ENCODE measurements around the gene SIN3A.
"Not testable (repeated sequence)": the region's sequence is repeated elsewhere in the genome, so short reads cannot be mapped to it uniquely, and the experiment has no call there.

Gene SIN3A

DNA sequence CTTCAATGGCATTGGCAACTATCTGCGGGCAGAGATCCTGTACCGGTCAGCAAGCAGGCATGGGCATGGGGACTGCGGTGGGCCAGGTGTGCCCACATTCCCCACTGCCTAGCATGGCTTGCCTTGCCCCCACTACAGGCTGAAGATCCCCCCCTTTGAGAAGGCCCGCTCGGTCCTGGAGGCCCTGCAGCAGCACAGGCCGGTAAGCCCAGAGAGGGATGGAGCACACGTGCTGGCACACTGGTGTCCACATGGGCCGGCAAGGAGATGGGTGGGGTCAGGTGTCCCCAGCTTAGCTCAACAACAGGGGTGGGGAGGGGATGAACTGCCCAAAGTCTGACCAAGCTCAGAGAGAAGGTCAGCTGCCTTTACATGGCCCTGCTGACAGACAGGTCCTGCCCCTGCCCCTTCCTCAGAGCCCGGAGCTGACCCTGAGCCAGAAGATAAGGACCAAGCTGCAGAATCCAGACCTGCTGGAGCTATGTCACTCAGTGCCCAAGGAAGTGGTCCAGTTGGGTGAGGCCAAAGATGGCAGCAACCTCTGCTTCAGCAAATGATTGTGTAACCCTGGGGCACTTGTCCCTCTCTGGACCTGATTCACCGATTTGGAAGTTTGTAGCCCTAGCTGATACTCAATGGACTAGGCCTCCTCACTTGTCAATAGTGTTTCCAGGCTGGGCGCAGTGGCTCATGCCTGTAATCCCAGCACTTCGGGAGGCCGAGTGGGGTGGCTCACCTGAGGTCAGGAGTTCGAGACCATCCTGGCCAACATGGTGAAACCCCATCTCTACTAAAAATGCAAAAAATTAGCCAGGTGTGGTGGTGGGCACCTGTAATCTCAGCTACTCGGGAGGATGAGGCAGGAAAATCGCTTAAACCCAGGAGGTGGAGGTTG, 99.1 kb downstream of the SIN3A start:
- no peak for DNase-seq

DNA sequence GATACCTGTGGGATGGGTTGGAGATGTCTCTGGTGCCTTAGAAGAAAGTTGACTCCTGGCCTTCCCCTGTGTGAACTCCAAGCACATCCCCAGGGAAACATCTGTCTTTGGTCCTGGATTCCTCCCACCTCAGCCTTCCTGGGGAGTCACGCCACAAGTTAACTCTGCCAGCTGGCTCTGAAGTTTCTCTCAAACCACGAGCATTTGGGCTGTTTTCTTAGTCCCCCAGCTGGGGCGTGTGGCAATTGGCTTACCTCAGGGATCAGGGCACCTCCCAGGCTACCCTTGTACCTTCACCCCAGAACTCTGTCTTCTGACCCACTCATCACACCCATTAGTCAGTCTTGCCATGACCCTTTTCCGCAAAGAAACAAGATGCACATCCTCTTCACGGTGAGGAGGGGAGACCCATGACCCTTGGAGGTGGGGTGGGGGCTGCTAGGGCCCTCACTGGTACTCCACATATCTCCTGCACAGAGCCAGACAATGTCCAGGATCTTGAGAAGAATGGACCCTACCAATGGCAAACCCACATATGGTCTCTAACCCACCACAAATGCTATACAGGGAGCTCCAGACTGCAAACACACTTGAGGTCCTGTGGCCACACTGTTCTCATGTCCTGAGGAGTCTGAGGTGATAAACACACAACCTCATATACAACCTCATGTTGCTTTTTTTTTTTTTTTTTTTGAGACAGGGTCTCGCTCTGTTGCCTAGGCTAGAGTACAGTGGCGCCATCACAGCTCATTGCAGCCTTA, 100.7 kb downstream of the SIN3A start:
- no peak for DNase-seq

DNA sequence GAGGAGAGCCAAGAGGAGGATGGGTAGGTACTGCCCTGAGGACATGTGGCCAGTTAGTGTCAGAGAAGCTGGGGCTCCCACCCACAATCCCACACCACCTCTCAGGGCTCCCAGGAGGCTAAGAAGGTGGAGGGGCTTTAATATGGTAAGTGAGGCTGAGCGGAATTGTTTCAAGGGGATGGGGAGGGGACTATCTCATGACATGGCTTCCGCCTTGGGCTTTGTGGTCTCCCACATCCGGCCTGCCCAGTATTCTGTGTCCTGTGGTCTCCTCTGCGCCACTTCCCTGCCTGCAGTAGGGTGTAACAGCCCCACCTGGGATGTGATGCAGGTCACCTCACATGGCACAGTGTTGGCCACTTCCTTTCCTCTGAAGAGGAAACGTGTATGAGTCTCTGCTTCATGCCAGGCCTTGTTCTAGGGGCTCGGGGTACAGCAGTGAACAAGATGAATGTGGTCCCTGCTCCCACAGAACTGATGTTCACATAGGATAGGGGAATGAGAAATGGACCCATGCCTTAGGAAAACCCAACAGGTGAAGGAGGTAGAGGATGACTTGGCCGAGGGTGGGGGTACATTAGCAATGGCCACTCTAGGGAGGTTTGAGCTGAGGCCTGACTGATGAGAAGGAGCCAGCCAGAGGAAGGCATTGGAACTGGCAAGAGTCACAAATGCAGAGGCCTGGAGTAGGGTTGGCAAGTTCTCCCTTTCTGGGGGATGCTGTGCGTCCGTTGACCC, 101.5 kb downstream of the SIN3A start:
- no peak for DNase-seq

DNA sequence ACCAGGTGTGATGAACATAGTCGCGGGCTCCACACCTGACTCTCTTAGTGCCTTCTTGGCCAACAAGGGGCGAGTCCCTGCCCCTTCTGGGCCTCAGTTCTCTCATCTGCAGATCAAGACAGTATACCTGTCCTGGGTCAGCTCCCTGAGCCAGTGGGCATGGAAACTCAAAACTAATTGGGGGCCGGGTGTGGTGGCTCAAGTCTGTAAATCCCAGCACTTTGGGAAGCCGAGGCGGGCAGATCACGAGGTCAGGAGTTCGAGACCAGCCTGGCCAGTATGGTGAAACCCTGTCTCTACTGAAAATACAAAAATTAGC, 102.2 kb downstream of the SIN3A start:
- not testable (repeated sequence) for DNase-seq

DNA sequence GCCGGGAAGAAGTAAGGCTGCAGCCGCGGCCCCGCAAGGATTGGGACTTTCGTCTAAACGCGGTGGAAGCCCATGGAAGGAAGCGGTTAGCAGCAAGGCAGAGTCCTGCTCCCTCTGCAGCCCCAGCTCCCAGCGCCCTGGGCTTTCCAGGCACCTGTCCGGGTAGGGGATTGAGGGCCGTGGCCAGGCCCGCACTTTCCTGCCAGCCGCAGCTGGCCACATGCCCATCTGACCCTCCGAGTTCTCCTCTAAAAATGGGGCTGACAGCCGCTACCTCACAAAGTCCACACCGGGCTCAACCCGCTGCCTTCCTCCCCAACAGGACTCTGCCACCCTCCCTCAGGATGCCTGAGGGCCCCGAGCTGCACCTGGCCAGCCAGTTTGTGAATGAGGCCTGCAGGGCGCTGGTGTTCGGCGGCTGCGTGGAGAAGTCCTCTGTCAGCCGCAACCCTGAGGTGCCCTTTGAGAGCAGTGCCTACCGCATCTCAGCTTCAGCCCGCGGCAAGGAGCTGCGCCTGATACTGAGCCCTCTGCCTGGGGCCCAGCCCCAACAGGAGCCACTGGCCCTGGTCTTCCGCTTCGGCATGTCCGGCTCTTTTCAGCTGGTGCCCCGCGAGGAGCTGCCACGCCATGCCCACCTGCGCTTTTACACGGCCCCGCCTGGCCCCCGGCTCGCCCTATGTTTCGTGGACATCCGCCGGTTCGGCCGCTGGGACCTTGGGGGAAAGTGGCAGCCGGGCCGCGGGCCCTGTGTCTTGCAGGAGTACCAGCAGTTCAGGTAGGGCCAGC, 102.7 kb downstream of the SIN3A start:
- DNase-seq = no peak

DNA sequence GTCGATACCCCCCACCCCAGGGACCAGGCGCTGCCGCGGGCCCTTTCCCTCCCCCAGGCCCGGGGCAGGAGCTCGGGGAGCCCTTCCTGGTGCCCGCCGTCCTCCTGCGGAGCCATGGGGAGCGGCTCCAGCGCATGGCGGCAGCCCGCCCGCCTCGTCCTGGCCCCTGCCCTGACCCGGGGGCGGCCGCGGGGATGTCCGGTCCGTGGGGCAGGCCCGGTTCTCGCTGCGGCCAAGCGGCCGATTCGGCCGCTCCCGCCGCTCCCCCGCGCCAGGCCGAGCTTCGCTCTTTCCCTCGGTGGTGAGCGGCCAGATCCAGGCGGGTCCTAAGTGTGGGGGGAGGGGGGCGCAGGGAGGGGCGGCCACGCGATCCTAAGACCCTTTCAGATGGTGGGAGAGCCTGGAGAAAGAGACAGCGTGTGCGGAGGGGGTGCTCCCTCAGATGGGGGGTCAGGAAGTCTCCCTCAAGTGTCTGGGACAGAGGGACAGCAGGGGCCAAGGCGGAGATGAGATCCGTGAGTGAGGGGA, 103.4 kb downstream of the SIN3A start:
- DNase-seq = no peak

DNA sequence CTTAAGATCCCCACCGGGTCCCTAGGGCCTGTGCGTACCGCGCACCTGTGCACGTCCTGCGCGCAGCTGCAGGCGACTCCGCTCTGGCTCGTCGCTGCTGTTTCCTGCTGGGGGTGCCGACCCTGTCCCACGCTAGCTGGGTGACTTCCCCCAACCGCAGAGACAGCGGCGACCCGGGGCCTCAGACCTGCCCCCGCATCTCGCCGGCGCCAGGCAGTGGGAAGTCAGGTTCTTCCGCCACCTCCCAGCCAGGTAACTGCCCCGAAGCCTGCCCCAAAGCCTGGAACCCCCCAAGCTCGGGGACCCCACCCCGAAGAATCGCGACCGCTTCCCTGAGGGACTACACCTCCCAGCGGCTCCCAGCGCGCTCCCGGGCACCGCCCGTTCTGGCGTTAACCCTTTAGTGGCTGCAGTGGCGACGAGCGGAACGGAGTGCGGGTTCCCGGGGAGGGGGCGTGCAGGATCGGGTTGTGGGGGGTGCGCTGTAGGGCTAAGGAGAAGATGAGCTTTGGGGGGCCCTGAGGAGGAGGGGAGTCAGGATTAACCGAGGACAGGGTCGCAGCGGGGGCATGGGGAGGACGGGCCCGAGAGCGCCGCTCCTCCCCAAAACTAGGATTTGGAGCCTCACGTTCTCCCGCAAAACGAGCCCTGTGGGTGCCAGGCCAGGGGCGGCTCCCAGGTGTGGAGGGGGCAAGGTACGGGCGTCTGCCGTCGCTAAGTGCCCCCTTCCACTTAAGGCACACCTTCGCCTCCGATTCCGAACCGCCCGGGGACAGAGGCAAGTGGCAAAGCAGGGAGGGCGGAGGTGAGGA, 104.1 kb downstream of the SIN3A start:
- DNase-seq = no peak

DNA sequence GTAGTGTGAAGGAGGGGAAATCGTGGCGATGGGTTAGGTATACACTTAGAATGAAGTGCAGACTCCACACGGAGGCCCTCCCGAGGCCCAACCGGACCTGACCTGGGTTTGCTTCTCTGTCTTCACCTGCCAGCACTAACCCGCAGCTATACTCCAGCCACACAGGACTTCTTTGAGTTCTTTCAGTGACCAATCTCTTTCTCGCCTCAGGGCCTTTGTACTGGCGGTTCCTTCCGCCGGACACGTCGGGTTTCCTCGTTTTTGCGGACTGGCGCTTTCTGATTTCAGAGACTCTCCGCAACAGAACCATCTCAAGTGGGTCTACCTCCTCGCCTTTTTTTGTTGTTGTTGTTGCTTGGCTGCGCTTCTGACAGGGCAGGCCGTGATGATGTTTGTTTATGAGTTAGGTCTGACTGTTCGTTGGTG, 104.7 kb downstream of the SIN3A start, which contains the start of gene NEIL1:
Gene NEIL1, plus strand, starts transcription at position 244 of the 426 bp plus-strand sequence. CDS start 1,867 bp downstream, outside the sequence.
- DNase-seq = no peak

DNA sequence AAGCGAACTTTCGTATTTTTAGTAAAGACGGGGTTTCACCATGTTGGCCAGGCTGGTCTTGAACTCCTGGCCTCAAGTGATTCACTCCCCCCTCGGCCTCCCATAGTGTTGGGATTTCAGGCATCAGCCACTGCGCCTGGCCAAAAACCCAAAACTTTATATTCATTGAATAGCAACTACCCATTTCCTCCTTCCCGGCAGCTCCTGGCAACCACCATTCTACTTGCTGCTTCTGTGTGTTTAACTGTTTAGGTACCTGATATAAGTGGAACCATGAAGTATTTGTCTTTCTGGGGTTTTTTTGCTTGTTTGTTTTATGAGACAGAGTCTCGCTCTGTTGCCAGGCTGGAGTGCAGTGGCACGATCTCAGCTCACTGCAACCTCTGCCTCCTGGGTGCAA, 107.5 kb downstream of the SIN3A start:
- DNase-seq = not testable (repeated sequence)

DNA sequence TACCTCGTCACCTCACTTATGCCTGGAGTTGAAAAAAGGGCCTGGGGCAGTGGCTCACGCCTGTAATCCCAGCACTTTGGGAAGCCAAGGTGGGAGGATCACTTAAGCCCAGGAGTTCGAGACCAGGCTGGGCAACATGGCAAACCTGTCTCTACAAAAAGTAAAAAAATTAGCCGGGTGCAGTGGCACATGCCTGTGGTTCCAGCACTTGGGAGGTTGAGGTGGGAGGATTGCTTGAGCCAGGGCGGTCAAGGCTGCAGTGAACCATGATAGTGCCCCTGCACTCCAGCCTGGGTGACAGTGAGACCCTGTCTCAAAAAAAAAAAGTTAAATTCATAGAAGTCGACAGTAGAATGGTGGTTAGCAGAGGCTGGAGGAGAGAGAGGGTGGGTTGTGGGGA, 109.3 kb downstream of the SIN3A start:
- no peak for DNase-seq

DNA sequence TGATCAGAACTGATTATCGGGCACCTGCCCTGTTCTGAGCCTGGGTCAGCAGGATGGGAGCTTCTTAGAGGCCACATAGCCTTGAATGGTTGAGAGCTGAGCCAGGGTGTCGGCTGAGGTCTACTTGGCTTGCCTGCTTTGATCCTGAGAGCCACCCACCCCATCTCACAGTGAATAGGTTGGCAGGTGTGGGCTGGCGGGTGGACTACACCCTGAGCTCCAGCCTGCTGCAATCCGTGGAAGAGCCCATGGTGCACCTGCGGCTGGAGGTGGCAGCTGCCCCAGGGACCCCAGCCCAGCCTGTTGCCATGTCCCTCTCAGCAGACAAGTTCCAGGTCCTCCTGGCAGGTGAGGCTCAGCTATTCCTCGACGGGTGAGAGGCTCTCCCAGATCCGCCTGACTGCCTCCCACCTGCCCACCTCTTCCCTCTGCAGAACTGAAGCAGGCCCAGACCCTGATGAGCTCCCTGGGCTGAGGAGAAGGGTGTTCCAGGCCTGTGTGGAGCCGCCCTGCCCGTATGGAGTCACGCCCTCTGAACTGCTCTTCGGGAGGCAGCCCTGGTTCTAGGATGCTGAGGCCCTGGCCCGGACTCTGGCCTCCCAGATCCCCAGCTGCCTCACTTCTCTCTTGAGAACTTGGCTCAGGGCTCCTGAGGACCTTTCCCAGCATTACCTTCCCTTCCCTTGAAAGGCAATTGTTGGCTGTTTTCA, 111.8 kb downstream of the SIN3A start:
- DNase-seq = no peak

DNA sequence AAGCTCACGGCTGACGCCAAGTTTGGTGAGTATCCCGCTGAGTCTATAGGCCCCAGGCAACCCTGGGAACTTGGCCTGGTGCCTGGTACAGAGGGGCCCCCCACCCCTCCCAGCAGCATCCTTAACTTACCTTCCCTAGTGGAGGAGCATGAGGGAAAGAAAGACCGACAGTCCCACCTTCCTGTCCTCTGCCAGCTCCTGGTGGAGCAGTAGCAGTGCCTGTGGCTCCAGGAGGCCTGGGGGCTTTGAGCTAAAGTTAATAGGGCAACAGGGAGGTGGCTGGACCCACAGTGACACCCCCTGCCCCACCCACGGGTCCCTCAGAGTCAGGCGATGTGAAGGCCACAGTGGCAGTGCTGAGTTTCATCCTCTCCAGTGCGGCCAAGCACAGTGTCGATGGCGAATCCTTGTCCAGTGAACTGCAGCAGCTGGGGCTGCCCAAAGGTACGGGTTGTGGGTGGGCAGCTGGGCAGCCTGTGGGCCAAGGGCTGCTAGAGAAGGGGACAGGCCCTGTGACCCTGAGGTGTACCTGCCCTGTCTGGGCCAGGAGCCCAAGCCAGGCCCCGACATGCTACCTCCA, 112.7 kb downstream of the SIN3A start:
- DNase-seq = no peak

DNA sequence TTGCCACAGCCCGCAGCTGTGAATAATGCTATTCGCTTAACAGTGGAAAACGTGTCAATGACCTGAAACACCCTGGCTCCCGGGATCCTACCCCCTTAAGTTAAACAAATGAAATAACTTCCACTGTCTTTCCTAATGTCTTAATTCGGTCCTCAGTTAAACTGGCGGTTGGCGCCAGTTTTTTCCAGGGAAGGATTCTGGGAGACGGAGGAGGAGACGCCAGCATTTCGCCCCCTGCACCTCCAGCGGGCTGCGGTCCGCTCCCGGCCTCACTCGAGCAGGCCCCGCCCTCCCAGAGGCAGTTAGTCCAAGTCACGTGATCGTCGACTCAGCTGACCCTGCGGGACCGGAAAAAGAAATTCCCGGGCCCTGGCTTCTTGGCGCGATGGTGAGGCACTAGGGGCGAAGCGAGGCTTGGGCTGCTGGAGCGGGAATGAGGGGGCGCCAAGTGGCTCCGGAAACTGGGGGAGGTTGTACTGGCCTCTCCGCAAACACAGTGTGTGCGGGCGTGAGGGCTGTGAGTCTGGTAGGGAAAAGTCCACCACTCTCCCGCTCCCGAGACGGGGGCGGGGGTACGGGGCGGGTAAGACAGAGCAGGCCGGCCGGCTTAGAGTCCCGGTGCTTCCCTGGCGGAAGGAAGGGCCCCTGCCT, 115.7 kb downstream of the SIN3A start, which contains the start of gene COMMD4:
Gene COMMD4, plus strand, starts transcription at position 359 of the 651 bp plus-strand sequence. Its CDS starts 27 bp downstream, at position 386.
- DNase-seq = peak; percentile 99

DNA sequence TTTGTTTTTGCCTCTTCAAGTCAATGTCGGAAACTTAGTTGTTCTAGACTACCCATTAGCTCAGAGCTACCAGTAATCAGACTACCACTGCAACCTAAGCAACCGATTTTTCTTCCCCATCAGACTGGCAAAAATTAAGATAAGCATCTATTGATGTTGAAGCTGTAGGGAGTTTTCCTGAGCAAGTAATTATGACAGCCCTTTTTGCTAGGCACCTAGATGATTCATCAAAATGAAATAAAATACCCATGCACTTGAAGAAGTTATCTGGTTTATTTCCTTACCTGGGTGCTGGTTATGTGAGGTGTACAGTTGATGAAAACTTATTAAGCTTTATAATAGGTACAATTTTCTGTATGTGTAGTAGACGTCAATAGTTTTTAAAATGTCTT, 116.2 kb downstream of the SIN3A start:
- DNase-seq = no peak

DNA sequence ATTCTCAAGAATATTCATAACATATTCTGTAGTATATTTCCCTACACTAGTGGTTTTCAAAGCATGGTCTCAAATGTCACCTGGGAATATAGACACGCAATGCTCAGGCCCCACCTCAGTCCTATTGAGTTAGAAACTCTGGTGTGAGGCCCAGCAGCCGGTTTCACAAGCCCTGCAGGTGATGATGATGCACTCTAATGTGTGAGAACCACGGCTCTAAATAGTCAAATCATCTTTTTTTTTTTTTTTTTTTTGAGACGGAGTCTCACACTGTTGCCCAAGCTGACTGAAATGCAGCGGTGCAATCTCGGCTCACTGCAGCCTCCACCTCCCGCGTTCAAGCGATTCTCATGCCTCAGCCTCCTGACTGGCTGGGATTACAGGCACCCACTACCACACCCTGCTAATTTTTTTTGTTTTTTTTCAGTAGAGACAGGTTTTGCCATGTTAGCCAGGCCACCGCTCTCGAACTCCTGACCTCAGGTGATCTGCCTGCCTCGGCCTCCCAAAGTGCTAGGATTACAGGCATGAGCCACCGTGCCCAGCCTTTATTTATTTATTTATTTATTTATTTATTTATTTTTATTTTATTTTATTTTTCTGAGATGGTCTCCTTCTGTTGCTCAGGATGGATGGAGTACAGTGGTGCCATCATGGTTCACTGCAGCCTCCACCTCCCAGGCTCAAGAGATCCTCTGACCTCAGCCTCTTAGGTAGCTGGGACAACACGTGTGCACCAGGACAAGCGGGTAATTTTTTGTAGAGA, 117.7 kb downstream of the SIN3A start:
- DNase-seq = not testable (repeated sequence)

DNA sequence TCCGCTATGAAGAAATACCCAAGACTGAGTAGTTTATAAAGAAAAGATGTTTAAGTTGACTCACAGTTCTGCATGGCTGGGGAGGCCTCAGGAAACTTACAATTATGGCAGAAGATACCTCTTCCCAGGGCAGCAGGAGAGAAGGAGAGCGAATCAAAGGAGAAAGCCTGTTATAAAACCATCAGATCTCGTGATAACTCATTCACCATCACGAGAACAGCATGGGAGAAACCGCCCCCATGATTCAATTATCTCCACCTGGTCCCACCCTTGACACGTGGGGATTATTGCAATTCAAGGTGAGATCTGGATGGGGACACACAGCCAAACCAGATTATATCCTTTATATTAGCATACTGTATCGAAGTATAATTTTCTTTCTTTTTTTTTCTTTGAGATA, 119.4 kb downstream of the SIN3A start:
- not testable (repeated sequence) for DNase-seq

DNA sequence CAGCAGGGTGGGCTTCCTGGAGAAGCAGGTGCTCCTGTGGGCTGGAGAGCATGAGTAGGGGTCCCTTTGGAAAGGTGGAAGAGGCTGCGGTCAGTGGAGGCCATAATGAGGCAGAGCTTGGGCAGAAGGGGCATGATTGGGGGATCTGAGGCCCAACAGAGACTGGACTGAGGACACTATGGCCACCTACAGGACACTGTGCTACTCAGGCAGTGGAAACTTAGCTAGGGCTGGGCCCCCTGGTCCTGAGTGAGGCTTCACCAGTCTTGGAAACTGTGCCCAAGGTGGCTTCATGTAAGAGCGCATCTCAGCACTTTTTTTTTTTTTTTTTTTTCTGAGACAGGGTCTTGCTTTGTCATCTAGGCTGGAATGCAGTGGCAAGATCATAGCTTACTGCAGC, 121.9 kb downstream of the SIN3A start:
- DNase-seq = no peak

DNA sequence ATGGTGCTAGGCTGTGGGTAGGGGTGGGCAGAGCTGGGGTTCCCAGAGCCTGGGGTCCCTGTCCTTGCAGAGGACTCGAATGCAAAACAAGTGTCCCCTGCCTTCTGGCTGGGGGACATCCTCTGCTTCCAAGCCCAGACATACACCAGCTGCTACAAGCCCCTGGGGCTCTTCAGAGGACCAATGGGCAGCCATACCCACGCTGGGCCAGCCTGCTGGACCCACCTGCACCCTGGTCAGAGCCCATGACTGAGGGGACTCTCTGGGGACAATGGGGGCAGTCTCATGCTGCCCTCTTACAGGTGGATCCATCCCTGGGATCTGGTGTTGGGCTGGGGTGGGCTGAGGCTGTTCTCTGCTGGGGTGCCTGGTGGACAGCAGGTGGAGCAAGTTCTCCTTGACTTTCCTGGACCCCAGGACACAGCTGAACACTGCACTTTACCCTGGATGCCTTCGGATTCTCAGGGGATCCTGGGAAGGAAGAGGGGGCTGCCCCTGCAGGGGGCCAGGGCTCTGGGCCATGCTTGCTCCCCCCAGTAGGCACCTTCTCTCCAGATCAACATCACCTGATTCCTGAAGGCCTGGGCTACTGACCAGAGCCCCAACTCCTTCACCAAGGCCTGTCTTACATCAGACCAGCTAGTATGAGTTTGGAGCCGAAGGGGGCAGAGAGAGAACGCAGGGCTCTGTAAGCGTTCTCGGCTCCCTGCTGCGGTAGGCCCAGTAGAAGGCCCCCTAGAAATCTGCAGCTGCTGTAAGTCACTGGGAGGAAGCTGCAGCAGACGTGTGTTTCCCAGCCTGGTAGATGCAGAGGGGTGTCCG, 122.8 kb downstream of the SIN3A start:
- DNase-seq = no peak
